Left ventricle myocardium inferior (tissue), 1 donor: ENCODE data around the gene COL1A2. TPM values are rescaled to one million over a fixed set of nuclear protein-coding genes. Genes with fewer than 3 reads are reported as not detected.

ENCODE experiments used
- DNase-seq: peaks from one replicate; pipeline ENCODE4 v3.0.0-alpha.2; 2020
- H3K27ac ChIP-seq: fragments of 200-600 bp; replicated peaks from 2 replicates; pipeline ENCODE4 v1.8.0; 2021
- H3K27me3 ChIP-seq: fragments of 200-600 bp; 2 replicates; pipeline ENCODE4 v1.8.0; 2021; ENCODE audit warnings: low read depth
- H3K36me3 ChIP-seq: fragments of 200-600 bp; 2 replicates; pipeline ENCODE4 v1.8.0; 2021
- H3K4me1 ChIP-seq: fragments of 200-600 bp; 2 replicates; pipeline ENCODE4 v1.8.0; 2021
- H3K4me3 ChIP-seq: fragments of 200-600 bp; 2 replicates; pipeline ENCODE4 v1.8.0; 2021; ENCODE audit warnings: mild to moderate bottlenecking, moderate library complexity
- H3K9me3 ChIP-seq: fragments of 200-600 bp; replicated peaks from 2 replicates; pipeline ENCODE4 v1.8.0; 2021
- CTCF ChIP-seq: fragments of 200-600 bp; IDR thresholded peaks from 2 replicates; pipeline ENCODE4 v1.8.0; 2021; ENCODE audit warnings: antibody characterized with exemption, mild to moderate bottlenecking, borderline replicate concordance
- intact Hi-C: fragments of 100-400 bp; cut with micrococcal nuclease; formaldehyde crosslinking; loops from one replicate; pipeline ENCODE4 v1.11.0; 2022
- total RNA-seq: library from RNA; stranded (reverse); fragmentation: NEBNext Ultra II Directional; extraction: Animal tissue kit (Norgen Biotek cat#: 25700); gene quantifications from one replicate; pipeline ENCODE4 v1.2.1, GENCODE V29; 2021
- donor health status: DM: no; HTN: yes; CAD: no; lungs with severe emphysema.

COL1A2 gene
- total RNA-seq, 1 donor from 2014 or later: 96.6 TPM

GRCh38 chr7:94364816-94365215 is 29.9 kb upstream of the COL1A2 start:
- DNase-seq: no peak
- Histone ChIP-seq H3K4me3 (no peak overlapping the region), H3K9me3 (no peaks in the 10 kb centered on the region), H3K36me3 (no peaks in the 10 kb centered on the region), H3K27ac (no peak overlapping the region), H3K4me1 (peaks cover 18% of the 10 kb centered on the region), H3K27me3 (no peaks in the 10 kb centered on the region)
- intact Hi-C loops: no loop called here
- no peak for TF ChIP-seq CTCF

DNA sequence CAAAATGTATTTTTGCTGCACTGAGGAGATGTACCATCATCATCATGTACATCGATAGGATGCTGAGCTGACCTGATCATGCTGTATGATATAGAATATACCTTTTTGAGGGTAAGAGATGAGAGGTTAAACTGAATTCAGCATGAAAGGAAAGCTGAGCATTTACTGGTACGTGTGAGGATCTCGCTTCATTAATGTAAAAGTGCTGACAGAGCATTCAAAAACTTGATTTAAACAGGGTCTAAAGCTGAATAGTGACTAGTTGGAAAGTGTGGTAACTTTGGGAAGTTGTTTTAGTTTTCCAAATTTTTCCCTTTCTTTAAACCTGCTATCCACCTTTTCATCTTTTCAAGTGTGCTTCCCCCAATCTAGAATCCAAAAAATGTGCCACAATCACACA is 28.5 kb upstream of the COL1A2 start:
- H3K36me3 ChIP-seq: no peaks in the 10 kb centered on the region
- H3K27ac ChIP-seq: no peak overlapping the region
- no peaks in the 10 kb centered on the region for H3K27me3 ChIP-seq
- H3K4me3 ChIP-seq: no peak overlapping the region
- DNase-seq: no peak
- peaks cover 18% of the 10 kb centered on the region for H3K4me1 ChIP-seq
- no peaks in the 10 kb centered on the region for H3K9me3 ChIP-seq
- no peak for TF ChIP-seq CTCF
- intact Hi-C loops: no loop called here

- Histone ChIP-seq H3K4me1 (peaks cover 18% of the 10 kb centered on the region), H3K9me3 (no peaks in the 10 kb centered on the region), H3K36me3 (no peaks in the 10 kb centered on the region), H3K27me3 (no peaks in the 10 kb centered on the region), H3K27ac (no peak overlapping the region), H3K4me3 (no peak overlapping the region)
- DNase-seq: no peak
- intact Hi-C loops: no loop called here
- TF ChIP-seq CTCF: no peak
Observed at GRCh38 chr7:94366832-94367231, 27.9 kb upstream of the COL1A2 start.

- Histone ChIP-seq H3K27me3 (no peaks in the 10 kb centered on the region), H3K4me1 (peaks cover 18% of the 10 kb centered on the region), H3K36me3 (no peaks in the 10 kb centered on the region), H3K4me3 (peak overlapping the region; percentile 33), H3K9me3 (no peaks in the 10 kb centered on the region), H3K27ac (peak overlapping the region; percentile 72)
- intact Hi-C loops: no loop called here
- no peak for TF ChIP-seq CTCF
- DNase-seq: no peak
Observed at GRCh38 chr7:94367949-94368348, 26.7 kb upstream of the COL1A2 start.

- Histone ChIP-seq H3K36me3 (no peaks in the 10 kb centered on the region), H3K27me3 (no peaks in the 10 kb centered on the region), H3K27ac (peak overlapping the region; percentile 72), H3K9me3 (no peaks in the 10 kb centered on the region), H3K4me3 (peak overlapping the region; percentile 33), H3K4me1 (peaks cover 18% of the 10 kb centered on the region)
- intact Hi-C loops: no loop called here
- TF ChIP-seq CTCF: no peak
- DNase-seq: no peak
Observed at GRCh38 chr7:94368371-94368791, 26.3 kb upstream of the COL1A2 start.

DNA sequence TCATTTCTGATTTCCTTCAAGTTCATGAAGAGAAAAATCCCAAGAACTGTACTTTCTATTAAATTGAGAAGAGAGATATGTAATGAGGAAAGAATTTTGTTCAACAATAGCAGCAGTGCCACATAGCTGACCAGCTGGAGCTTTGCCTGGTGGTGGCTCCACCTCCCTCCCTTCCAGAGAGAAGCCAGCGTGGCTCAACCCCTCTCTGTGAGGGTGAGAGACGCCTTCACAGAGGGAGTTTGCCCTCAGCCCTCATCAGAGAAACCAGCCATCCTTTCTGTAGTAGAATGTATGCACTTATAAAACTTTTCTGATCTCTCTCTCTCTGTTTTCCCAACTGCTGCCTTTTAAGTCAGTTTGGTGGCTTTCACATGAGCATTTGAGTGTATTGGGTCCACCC is 20.5 kb upstream of the COL1A2 start:
- H3K4me1 ChIP-seq: peaks cover 15% of the 10 kb centered on the region
- intact Hi-C loops: no loop called here
- no peak for TF ChIP-seq CTCF

More for the DNA sequence above, 20.5 kb upstream of the COL1A2 start:
- peak; percentile 79 for DNase-seq
- Histone ChIP-seq H3K27ac (peak overlapping the region; percentile 89), H3K27me3 (no peaks in the 10 kb centered on the region), H3K9me3 (no peaks in the 10 kb centered on the region), H3K36me3 (no peaks in the 10 kb centered on the region), H3K4me3 (peak overlapping the region; percentile 36)
